ENCODE results near the gene VTA1.

DNA sequence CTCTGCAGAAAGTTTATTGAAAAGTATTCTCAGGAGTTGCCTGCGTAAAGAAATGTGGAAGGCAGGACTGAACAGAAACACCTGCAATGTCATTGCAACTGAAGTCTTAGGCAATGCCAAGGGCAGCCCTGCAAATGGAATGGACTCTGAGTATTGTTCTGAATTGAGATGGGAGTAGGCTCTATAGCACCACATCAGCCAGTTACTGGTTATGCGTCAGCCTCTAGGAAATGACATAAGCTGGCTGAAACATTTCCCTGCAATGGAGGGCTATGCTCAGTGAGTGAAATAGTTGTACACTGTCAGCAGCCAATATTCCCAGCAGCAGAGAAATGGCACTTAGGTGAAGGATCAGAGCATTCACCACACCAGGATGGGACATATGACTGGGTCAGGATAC lies 28.1 kb upstream of the VTA1 start:
- TF ChIP-seq ZNF274 (IDR thresholded peaks at IDR 0.05; ENCODE audit: borderline replicate concordance, extremely low read depth, low read length): no peak
- no peak for TF ChIP-seq KDM5A (IDR thresholded peaks at IDR 0.05; ENCODE audit: low read length)
- no peak for TF ChIP-seq KDM1A (IDR thresholded peaks at IDR 0.05; ENCODE audit: borderline replicate concordance, low read length)
- TF ChIP-seq SRF (IDR thresholded peaks at IDR 0.05; ENCODE audit: low read depth, low read length): no peak
- TF ChIP-seq, protein P1, sequence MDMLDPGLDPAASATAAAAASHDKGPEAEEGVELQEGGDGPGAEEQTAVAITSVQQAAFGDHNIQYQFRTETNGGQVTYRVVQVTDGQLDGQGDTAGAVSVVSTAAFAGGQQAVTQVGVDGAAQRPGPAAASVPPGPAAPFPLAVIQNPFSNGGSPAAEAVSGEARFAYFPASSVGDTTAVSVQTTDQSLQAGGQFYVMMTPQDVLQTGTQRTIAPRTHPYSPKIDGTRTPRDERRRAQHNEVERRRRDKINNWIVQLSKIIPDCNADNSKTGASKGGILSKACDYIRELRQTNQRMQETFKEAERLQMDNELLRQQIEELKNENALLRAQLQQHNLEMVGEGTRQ (IDR thresholded peaks at IDR 0.05; ENCODE audit: low read length): no peak
- TF ChIP-seq, protein P2, sequence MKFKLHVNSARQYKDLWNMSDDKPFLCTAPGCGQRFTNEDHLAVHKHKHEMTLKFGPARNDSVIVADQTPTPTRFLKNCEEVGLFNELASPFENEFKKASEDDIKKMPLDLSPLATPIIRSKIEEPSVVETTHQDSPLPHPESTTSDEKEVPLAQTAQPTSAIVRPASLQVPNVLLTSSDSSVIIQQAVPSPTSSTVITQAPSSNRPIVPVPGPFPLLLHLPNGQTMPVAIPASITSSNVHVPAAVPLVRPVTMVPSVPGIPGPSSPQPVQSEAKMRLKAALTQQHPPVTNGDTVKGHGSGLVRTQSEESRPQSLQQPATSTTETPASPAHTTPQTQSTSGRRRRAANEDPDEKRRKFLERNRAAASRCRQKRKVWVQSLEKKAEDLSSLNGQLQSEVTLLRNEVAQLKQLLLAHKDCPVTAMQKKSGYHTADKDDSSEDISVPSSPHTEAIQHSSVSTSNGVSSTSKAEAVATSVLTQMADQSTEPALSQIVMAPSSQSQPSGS (IDR thresholded peaks at IDR 0.05; ENCODE audit: low read length): no peak
- TF ChIP-seq, protein P3, sequence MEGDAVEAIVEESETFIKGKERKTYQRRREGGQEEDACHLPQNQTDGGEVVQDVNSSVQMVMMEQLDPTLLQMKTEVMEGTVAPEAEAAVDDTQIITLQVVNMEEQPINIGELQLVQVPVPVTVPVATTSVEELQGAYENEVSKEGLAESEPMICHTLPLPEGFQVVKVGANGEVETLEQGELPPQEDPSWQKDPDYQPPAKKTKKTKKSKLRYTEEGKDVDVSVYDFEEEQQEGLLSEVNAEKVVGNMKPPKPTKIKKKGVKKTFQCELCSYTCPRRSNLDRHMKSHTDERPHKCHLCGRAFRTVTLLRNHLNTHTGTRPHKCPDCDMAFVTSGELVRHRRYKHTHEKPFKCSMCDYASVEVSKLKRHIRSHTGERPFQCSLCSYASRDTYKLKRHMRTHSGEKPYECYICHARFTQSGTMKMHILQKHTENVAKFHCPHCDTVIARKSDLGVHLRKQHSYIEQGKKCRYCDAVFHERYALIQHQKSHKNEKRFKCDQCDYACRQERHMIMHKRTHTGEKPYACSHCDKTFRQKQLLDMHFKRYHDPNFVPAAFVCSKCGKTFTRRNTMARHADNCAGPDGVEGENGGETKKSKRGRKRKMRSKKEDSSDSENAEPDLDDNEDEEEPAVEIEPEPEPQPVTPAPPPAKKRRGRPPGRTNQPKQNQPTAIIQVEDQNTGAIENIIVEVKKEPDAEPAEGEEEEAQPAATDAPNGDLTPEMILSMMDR (IDR thresholded peaks at IDR 0.05; ENCODE audit: control extremely low read depth in 1 of 3, insufficient read depth in 1 of 3, low read depth in 1 of 3, low read length in 3 of 3): no peak
- no peak for TF ChIP-seq JUND (IDR thresholded peaks at IDR 0.05; ENCODE audit: low read length)
- no peak for TF ChIP-seq EZH2 (IDR thresholded peaks at IDR 0.05; ENCODE audit: low read depth, low read length, severe bottlenecking)

All from H1 (cell line).